ENCODE measurements around the gene FOXI1.

Gene FOXI1
- total RNA-seq, result 0 reads per million in 2 donors

DNA sequence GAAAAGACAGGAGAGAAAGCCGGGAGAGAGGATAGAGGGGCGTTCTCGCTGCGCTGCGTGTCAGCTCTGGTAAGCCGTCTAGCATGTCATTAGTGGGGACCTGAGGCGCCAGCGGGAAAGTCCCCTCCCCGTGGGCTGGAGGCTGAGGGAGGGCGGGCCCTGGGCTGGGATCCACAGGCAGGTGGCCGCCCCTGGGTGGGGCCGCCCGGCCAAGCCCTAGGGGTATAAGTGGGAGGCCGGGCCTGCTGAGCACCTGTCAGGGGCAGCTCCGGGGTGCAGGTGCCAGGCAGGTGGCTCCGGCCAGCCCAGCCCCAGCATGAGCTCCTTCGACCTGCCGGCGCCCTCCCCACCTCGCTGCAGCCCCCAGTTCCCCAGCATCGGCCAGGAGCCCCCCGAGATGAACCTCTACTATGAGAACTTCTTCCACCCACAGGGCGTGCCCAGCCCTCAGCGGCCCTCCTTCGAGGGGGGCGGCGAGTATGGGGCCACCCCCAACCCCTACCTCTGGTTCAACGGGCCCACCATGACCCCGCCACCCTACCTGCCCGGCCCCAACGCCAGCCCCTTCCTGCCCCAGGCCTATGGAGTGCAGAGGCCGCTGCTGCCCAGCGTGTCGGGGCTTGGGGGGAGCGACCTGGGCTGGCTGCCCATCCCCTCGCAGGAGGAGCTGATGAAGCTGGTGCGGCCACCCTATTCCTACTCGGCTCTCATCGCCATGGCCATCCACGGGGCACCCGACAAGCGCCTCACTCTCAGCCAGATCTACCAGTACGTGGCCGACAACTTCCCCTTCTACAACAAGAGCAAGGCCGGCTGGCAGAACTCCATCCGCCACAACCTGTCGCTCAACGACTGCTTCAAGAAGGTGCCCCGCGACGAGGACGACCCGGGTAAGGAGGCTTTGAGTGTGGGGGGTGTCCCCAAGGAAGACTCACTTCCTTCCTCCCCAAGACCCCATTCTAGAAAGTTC lies at the start of gene FOXI1:
Gene FOXI1, plus strand, starts transcription at position 256 of the 970 bp plus-strand sequence. Its CDS starts 61 bp downstream, at position 317.
- DNase-seq, result no peak

DNA sequence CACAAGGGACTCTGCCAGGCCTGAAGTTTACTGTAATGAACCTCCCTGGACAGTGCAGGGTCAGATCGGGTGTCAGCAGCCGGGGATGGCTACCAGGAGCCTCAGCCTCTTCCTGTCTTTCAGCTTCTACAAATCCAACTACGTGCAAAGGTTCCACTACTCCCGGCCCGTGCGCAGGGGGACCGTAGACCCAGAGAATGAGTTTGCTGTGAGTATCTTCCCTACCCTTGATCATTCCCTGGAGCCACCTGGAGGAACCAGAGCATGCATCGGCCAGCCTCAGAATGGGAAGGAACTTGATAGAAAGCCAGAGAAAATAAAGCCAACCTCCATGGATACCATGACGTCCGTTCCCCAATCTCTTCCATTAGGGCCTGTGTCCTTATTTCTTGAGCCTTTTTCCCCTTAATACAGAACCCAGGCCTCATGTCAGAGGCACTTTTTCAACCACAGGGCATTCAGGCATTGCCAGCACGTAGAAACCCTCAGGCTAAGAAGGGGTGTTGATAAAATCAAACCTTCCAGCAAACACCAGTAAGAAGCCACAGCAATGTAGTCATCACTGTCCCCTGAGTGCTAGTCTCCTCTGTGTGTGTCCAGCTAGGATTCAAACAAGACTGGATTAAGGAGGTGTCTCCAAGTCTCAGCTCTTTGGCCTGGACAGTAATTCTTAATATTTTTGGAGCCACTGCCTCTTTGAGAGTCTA lies 49.0 kb upstream of the FOXI1 start:
- no peak for DNase-seq

DNA sequence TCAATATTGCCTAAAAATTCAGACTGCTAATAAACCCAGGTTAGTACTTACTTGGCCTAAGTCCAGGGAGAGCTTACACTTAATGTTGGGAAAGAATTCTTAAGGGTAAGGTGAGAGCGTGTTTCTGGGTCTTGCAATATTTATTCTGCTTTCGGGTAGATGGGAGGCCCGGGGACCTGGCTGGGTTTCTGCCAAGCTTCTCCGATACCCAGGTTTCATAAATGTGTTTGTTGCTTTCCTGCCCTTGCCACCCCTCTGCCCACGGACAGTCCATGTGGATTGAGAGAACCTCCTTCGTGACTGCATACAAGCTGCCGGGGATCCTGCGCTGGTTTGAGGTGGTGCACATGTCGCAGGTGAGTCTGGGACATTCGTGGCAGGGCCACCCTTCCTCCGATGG lies 48.4 kb upstream of the FOXI1 start:
- no peak for DNase-seq

DNA sequence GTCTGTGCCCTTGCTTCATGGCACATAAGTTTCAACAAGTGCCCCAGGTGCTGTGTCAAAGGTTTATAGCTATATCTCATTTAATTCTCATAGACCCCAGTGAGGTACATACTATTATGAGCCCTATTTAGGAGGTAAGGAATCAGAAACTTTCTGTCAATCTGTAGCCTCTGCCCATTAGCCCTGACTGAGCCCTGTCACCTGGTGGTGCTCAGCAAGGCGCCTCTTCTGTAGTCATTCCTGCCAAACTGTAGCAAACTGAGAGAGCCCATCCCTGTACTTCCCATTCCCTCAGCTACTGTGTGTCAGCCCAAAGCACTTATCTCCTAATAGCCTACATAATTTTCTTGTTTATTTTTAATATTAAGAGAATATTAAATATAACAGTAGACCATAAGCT lies 46.5 kb upstream of the FOXI1 start:
- DNase-seq, result no peak

DNA sequence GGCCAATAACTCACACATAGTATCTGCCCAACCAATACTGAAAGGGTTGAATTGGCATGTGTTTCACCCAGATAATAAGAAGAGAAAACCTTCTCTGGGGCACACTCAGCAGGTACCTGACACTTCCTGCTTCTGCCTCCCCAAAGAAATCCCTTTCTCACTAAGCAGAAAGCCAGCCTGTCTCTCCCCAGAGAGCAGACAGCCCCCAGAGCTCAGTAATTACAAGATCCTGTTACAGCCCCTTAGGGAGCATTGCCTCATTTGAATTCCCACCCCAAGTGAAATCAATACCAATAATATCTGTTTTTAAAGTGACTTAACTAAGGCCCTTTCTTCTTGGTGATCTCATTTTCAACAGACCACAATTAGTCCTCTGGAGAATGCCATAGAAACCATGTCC lies 38.5 kb upstream of the FOXI1 start:
- DNase-seq, result no peak

DNA sequence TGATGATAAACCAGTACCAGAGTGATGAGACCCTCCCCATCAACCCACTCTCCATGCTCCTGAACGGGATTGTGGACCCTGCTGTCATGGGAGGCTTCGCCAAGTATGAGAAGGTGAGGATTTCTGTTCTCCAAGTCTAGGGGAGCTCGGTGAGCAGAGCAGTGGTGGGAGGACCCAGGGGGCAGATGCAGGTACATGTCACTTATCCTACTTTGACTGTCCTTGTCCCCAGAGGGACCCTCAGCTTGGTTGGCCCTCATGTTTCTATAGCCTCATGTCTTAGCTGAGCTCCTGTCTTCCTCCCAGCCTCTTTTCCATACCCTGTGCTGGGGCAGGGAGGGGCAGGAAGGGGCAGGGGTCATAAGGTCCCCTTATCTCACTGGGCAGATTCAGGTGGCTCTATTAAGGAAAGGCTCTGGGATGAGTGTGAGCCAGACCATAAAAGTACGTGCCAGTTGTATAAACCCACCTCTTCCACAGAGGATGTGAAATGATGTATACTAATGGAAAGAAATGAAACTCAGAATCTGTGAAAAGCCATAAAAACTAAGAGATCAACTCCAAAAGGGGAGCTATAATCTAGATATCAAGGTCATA lies 38.0 kb upstream of the FOXI1 start:
- no peak for DNase-seq

DNA sequence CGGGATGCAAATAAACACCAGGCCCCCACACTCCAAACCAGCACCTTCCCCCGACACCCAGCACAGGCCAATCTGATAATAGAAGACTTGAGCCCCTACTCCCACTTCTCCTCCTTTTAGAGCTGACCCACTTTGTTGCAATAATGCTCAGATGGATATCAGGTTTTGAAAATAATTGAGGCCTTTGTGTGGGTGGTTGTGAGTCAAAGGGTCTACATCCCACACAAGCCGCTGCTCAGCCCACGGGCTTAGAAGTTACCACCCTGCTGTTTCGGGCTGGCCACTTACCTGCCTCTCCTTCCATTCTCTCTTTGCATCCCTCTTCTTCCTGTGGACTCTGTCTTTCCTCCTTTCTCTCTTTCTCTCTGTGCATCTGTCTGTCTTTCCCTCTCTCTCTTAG lies 36.2 kb upstream of the FOXI1 start:
- DNase-seq, result no peak

DNA sequence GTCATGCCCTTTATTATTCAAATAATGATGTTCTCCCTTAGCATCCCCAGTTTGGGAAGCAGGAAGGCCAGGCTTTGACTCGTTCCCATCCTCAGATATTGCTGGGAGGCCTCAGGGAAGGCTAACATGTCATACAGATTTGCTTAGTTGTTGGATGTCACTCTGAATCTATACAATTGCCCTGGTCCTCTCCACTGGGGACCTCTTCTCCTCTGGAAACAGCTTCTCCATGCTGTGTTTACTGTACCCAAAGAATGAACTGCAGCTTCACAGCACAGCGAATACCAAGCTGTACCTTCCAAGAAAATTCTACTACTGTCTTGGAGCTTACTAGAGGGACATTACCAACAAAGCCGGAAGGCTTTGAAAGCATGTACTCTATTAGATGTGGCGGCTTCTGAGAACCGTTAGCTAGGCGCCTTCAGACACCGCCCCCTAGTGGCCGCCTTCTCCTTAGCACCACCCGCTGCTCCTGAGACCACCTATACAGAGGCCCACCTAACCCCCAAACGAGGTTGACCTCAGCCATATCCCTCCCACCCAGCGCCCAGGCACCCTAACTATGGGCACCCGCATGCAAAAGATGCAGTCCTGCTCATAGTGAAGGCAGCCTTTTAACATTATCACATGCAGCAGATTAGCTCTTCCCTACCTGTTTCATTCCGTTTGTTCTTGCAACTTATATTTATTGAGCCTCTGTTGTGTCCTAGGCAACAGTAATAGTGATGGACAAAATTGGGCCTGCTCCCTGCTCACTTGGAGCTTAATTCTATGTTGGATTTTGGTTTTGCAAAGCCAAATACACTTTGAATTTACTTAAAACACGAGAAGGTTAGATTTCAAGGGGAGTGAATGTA lies 34.9 kb upstream of the FOXI1 start:
- DNase-seq, result peak in 1 of 5 experiments; percentile 4

DNA sequence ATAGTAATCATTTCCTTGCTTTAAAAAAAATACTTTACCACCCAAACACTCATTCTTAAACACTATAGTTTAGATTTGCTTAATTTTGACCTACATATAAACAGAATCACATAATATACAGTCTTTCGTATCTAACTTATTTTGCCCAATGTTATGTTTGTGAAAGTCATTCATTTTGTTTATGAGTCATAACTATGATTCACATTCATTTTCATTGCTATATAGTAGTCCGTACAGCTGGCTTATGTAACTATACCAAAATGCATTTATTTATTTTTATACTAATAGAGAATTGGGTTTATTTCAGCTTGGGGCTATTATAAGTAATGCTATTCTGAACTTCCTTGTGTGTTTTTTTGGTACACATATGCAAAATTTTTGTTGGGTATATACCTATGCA lies 33.9 kb upstream of the FOXI1 start:
- DNase-seq, result no peak

DNA sequence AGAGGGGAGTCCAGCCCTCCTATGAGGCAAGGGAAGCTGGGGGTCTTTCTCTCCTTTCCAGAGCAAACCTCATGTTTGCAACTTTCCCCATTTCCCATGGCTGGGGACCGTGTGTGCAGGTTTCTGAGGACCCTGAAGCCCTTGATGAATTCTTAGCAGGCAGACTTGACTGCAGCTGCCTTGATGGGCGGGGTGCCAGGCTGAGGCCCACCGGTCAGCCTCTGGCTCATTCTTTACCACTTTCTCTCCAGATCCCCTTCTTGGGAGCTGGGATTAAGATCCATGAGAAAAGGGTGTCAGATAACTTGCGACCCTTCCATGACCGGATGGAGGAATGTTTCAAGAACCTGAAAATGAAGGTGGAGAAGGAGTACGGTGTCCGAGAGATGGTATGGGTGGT lies 30.0 kb upstream of the FOXI1 start:
- DNase-seq, result no peak

DNA sequence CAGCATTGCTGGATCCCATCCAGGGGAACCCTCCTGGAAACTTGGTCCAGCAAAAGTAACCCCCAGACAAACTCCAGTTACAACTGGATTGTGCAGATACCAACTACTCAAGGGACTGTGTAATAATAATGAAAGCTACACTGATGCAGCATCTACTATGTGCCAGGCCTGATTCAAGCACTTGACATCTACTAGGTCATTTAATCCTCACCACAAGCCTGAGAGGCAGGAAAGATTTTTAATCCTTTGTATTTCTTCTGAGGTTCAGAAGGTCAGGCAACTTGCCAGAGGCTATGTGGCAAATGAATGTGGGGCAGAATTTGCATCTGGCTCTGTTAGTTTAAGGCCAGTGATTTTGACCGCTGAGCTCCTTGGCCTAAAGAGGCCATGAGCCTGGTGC lies 29.5 kb upstream of the FOXI1 start:
- no peak for DNase-seq

DNA sequence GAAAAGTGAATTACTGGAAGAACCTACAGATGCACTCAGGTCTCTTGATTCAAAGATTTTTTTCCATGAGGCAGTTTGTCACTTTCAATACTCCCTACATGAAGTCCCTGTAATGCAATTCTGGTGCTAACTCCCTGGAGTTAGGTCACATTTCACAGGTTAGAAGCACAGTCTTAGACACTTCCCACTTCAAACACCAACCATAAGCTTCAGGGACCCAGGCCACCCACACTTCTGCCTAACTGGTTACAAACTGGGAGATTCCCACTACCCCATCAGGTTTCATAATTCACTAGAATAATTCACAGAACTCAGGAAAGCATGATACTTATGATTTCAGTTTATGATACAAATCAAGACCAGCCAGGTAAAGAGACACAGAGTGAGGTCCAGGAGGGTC lies 29.0 kb upstream of the FOXI1 start:
- no peak for DNase-seq

DNA sequence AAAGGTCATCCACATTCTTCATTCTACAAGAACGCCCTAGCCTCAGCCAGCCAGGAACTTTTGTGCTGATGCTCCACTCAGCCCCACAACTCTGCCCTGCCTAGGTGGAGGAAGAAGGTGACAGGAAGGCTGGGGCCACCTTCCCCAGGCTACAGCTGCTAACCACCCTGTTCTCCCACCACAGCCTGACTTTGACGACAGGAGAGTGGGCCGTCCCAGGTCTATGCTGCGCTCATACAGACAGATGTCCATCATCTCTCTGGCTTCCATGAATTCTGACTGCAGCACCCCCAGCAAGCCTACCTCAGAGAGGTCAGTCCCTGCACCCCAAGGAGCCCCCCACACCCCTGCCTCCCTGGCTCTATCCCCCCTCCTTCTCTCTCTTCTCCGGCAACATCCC lies 28.2 kb upstream of the FOXI1 start:
- no peak for DNase-seq

DNA sequence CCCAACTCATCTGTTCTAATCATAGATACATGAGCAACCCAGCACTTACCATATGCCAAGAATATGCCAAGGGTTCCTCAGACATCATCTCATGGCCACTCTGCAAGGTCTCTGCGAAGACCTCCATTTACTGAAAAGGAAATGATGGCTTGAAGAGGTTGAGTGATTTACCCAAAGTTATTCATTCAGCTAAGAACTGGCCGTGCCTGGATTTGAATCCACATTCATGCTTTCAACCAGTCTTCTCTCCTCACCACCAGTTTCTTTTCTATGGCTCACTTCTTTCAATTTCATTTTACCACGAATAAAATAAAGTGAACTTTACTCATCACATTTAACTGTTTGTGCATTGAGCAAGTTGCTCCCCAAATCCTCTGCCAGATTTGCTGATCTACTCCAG lies 27.2 kb upstream of the FOXI1 start:
- DNase-seq, result no peak

DNA sequence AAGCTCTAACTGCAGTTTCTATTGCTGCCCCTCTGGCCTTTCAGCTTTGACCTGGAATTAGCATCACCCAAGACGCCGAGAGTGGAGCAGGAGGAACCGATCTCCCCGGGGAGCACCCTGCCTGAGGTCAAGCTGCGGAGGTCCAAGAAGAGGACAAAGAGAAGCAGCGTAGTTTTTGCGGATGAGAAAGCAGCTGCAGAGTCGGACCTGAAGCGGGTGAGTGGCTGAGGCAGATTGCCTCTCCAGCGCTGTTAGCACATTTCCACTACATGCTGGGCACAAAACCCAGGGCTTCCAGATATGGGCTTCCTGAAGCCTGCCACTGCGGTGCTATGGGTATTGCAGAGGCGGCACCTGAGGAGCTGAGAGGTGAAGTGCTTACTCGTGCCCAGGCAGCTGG lies 26.8 kb upstream of the FOXI1 start:
- no peak for DNase-seq

DNA sequence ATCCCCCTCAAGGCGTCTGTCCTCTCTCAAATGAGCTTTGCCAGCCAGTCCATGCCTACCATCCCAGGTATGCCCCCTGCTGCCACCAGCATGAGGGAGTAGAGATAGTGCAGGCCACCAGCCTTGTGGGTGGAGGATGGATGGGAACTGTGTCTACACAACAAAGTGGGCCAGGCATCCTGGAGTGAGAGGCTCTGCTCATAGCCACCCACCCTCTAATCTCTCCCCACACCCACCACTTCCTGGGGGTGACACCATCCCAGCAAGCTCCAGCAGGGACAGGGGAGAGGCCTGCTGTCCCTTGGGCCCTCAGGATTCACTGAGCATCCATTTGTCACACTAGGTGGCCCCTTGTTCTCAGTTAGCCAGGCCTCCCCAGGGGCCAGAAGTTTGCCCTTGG lies 25.5 kb upstream of the FOXI1 start:
- no peak for DNase-seq

DNA sequence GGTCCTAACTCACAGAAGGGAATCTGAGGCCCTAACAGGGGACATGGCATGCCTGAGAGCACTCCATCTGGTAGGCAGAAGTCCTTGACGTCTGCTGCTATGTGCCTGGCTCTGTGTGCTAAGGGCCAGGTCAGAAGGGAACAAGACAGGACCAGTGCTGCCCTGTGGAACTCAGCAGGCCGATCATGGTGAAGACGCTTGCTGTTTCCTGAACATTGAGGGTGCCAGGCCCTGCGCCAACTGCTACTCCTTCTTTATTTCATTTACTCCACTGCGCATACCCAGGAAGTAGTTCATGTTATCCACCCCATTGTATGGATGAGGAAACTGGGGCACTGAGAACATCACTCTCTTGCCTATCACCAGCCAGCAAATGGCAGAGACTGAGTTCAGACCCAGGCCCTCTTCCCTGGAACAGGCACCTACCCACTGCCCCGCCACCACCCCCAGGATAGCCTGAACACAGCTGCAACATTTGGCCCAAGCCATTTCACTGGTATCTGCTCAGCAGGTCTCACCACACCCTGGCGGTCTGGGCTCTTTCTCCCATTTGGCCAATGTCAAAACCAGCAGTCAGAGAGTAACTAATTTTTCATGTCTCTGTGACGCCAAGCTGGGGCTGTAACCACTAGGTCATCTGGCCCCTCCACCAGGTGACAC lies 24.8 kb upstream of the FOXI1 start:
- no peak for DNase-seq

DNA sequence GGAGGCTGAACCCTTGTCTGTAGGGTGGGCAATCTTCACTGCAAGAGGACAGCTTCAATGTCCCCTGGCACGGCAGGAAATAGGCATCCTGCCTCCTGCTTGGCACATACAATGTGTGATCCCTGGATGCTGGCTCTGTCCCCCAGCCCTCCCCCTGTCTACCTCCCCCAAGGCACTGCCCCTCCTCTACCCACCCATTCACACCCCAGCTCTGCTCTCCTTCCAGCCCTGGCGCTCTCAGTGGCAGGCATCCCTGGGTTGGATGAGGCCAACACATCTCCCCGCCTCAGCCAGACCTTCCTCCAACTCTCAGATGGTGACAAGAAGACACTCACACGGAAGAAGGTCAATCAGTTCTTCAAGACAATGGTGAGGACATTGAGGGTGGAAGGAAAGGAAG lies 24.1 kb upstream of the FOXI1 start:
- no peak for DNase-seq

DNA sequence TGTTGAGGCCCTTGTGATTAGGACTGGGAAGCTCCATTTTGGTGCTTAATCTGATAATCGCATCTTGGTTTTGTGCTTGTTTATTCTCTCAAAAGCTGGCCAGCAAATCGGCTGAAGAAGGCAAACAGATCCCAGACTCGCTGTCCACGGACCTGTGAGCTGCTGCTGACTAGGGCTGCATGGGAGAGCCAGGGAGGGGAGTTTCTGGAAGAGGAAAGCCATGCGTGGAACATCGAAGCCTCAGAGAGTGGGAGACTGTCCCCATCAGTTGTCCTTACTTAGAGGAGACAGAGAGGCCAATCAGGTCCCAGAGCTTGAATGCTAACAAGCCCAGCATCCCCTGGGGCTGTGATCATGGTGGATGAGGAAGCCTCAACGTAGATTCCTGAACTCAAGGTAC lies 23.0 kb upstream of the FOXI1 start:
- no peak for DNase-seq

DNA sequence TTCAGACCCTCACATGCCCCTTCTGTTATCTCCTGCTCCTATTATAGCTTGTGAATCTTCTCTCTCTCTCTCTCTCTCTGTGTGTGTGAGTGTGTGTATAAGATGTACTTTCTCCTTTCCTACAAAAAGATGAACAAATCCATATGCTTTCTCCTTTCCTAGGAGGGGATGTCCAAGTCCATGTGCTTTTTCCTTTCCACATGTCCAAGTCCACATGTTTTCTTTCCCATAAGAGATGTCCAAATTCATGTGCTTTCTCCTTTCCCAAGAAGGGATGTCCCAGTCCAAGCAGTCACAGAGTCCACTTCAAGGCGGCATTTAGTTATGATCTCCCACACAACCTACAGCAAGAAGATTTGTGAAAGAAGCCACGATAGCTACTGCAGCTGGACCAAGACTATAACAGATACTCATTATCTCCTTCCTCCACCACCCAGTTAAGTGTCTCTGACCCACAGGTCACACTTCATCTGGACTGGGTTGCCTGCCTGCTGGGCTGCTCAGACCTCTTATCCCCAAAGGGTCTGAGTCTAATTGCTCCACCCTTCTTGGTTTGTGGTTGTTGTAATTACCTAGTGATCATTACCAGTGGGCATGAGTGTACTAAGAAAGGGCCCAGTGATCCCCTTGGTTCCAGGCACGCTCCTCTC lies 18.4 kb upstream of the FOXI1 start:
- DNase-seq, result no peak

DNA sequence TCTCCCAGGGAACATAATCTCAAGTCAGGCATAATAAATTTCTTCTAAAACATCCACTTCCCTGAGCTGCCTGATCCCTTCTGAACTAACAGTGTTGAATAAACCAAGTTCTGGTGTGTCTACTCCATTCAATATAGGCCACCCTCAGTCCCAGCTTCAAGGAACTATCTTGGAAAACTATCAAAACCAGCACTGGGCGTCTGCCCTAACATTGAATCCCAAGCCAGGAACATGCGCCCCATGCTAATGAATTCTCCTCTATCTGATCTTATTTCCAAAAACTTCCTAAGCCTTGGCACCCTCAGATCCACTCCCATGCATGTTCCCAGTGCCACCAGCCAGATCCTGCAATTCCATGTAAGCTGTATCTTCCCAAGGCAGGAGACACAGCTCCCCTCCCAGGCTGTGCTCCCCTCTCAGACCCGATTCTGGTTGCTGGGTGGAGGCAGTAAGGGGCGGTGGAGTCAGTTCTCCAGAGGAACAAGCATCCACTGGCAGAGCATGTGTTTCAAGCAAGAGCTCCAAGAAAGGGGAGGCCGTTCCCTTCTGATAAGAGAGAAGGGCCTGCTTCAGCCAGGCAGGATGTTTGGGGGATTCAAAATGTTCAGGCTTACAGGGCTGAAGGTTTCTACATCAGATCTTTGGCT lies 13.1 kb upstream of the FOXI1 start:
- no peak for DNase-seq

All from T-helper 2 cell (primary cell).